Peyer's patch (tissue), 4 donors: Measurements from ENCODE around the gene EIF3I. TPM values are rescaled to one million over a fixed set of nuclear protein-coding genes. Genes with fewer than 3 reads are reported as not detected.
A peak's percentile ranks its signal among the peaks of the same experiment; 100 is the strongest.

Experiments used
- DNase-seq, 3 donors: peaks; one replicate each; pipeline ENCODE4 v3.0.0-alpha.2; 2017 to 2019
- H3K27ac ChIP-seq, 4 donors: fragments of 200-600 bp; sonication (generic); one replicate each; pipeline ENCODE4 v1.5.1; 2016 to 2019
- H3K27me3 ChIP-seq, 2 donors: fragments of 200-600 bp; sonication (generic); one replicate each; pipeline ENCODE4 v1.5.1; 2019
- H3K36me3 ChIP-seq, 3 donors: fragments of 200-600 bp; sonication (generic); one replicate each; pipeline ENCODE4 v1.5.1; 2016 to 2019
- H3K4me1 ChIP-seq, 4 donors: fragments of 200-600 bp; sonication (generic); one replicate each; pipeline ENCODE4 v1.5.1; 2016 to 2019
- H3K4me3 ChIP-seq, 4 donors: fragments of 200-600 bp; sonication (generic); 1 replicate in 3 of 4; 2 replicates in 1 of 4; pipeline ENCODE4 v1.5.1; 2016 to 2019; ENCODE audit warnings: mild to moderate bottlenecking in 1 of 4
- H3K9me3 ChIP-seq, 4 donors: fragments of 200-600 bp; sonication (generic); one replicate each; pipeline ENCODE4 v1.5.1; 2016 to 2019; ENCODE audit warnings: mild to moderate bottlenecking in 1 of 4
- POLR2A ChIP-seq, 2 donors: fragments of 450-650 bp; IDR thresholded peaks; one replicate each; pipeline ENCODE4 v1.5.1; 2017; ENCODE audit warnings: antibody characterized with exemption in 2 of 2, mild to moderate bottlenecking in 2 of 2, moderate library complexity in 2 of 2
- total RNA-seq, 4 donors: library from RNA; depleted of rRNA; stranded (reverse); fragments of >200 nt; gene quantifications; one replicate each; pipeline ENCODE4 v1.1.0, GENCODE V29; 2016
- TF ChIP-seq, protein P1 (sequence below), 6 experiments: fragments of 450-650 bp in 4 of 6; fragments of 200-600 bp in 2 of 6; sonication (generic) in 1 of 6; IDR thresholded peaks; one replicate each; pipeline ENCODE4 v1.5.1; 2017 to 2019; ENCODE audit warnings: antibody characterized with exemption in 6 of 6, mild to moderate bottlenecking in 3 of 6, moderate library complexity in 1 of 6

EIF3I gene
- total RNA-seq, 4 donors from 2014 or later, result 76.1 to 105 (median 84.7) TPM

DNA sequence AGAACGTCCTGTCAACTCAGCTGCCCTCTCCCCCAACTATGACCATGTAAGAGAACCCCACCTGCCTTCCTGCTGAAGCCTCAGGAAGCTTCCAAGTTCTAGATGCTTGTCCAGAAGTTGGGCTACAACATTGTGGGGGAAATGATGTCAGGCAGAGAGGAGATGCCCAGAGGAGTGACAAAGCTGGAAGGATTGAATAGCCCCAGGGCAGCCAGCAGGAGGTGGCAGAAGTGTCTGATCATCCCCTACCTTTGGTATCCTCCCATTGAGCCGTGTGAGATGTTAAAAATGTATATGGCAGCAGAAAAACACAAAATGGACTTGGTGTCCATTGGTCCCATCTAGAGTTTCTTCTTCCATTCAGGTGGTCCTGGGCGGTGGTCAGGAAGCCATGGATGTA lies 6.6 kb downstream of the EIF3I start:
- Histone ChIP-seq H3K9me3 (no peaks in the 10 kb centered on the region), H3K27me3 (no peaks in the 10 kb centered on the region), H3K27ac (no peak overlapping the region), H3K4me1 (peaks cover 0 to 3% (median 1%) of the 10 kb centered on the region in 4 donors), H3K36me3 (peaks cover 0 to 82% (median 0%) of the 10 kb centered on the region in 3 donors), H3K4me3 (no peak overlapping the region)
- TF ChIP-seq POLR2A (IDR thresholded peaks at IDR 0.05), result no peak
- TF ChIP-seq, protein P1, sequence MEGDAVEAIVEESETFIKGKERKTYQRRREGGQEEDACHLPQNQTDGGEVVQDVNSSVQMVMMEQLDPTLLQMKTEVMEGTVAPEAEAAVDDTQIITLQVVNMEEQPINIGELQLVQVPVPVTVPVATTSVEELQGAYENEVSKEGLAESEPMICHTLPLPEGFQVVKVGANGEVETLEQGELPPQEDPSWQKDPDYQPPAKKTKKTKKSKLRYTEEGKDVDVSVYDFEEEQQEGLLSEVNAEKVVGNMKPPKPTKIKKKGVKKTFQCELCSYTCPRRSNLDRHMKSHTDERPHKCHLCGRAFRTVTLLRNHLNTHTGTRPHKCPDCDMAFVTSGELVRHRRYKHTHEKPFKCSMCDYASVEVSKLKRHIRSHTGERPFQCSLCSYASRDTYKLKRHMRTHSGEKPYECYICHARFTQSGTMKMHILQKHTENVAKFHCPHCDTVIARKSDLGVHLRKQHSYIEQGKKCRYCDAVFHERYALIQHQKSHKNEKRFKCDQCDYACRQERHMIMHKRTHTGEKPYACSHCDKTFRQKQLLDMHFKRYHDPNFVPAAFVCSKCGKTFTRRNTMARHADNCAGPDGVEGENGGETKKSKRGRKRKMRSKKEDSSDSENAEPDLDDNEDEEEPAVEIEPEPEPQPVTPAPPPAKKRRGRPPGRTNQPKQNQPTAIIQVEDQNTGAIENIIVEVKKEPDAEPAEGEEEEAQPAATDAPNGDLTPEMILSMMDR (IDR thresholded peaks at IDR 0.05), result no peak
- DNase-seq, result no peak

DNA sequence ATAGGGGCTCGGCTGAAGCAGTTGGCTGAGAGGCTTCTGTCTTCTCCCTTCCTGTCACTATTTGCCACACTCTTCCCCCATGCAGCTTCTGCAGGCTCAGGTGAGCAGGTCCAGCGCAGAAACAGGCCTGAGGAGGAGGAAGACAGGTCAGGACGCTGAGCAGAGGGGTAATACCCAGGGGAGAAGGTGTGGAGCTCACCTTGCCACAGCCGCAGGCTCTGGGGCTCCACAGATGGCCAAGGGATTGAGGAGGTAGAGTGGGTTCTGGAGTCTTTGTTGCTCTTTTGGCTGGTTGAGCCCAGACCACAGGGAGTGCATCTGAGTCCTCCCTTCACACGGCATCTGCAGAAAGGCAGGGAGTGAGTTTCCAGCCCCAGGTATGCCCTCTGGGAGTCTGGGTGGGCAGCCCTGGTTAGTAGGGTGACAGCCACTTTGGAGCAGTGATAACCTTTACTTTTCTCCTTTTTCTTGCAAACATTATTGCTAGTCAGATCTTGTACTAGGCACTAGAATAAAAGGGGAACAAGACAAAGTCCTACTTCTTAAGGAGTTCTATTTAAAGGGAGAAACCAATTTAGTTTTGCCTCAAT lies 9.7 kb downstream of the EIF3I start:
- Histone ChIP-seq H3K4me1 (no peaks in the 10 kb centered on the region), H3K4me3 (no peak overlapping the region), H3K27ac (no peak overlapping the region), H3K9me3 (no peaks in the 10 kb centered on the region), H3K27me3 (no peaks in the 10 kb centered on the region), H3K36me3 (peaks cover 0 to 51% (median 0%) of the 10 kb centered on the region in 3 donors)
- DNase-seq, result no peak
- TF ChIP-seq POLR2A (IDR thresholded peaks at IDR 0.05), result no peak
- TF ChIP-seq, protein P1 (IDR thresholded peaks at IDR 0.05), result no peak

DNA sequence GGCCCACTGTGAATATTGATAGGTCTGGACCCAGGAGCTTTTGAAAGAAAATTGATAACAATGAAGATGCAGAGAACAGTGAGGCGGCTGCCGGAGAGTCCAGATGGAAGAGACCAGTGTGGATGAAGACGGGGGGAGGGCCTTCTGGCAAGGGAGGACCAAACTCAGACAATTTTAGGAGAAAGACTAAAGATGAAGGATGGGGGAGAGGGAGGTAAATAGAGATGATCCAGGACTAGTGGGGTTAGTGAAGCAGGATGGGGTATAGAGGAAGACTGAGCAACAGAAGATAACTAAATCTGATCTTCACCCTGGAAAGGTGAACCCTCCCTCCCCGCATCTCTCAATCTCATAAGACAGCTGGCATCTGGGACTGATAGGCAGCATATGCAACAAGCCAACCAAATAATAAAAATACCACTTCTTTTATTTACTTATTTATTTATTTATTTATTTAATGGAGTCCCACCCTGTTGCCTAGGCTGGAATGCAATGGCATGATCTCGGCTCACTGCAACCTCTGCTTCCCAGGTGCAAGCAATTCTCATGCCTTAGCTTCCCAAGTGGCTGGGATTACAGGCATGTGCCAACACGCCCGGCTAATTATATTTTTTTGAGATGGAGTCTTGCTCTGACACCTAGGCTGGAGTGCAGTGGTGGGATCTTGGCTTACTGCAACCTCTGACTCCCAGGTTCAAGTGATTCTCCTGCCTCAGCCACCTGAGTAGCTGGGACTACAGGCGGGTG lies 10.5 kb downstream of the EIF3I start:
- Histone ChIP-seq H3K27me3 (no peaks in the 10 kb centered on the region), H3K9me3 (no peaks in the 10 kb centered on the region), H3K36me3 (peaks cover 0 to 45% (median 0%) of the 10 kb centered on the region in 3 donors), H3K4me3 (no peak overlapping the region), H3K27ac (no peak overlapping the region), H3K4me1 (no peaks in the 10 kb centered on the region)
- DNase-seq, result no peak
- TF ChIP-seq POLR2A (IDR thresholded peaks at IDR 0.05), result no peak
- TF ChIP-seq, protein P1 (IDR thresholded peaks at IDR 0.05), result no peak

DNA sequence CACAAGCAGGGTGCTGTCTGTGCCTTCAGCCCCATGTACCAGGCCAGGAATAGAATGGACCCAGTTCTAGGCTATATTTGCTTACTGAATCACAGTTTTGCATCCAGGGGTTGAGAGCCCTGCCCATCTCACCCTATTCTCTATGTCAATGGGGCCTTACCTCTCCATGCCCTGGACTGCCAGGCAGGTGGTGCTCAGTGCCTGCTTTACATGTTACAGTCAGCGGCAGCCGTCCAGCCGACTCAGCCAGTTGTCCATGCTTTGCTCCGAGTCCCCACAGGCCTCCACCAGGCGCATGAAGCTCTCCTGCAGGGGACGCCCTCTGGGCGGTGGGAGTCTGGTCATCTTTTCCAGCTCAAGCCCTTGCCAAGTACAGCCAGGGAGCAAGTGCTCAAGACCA lies 12.6 kb downstream of the EIF3I start:
- TF ChIP-seq, protein P1 (IDR thresholded peaks at IDR 0.05), result no peak
- no peak for TF ChIP-seq POLR2A (IDR thresholded peaks at IDR 0.05)
- Histone ChIP-seq H3K9me3 (no peaks in the 10 kb centered on the region), H3K36me3 (peaks cover 0 to 24% (median 0%) of the 10 kb centered on the region in 3 donors), H3K4me1 (peaks cover 0 to 2% (median under 1%) of the 10 kb centered on the region in 4 donors), H3K27me3 (no peaks in the 10 kb centered on the region), H3K4me3 (no peak overlapping the region), H3K27ac (no peak overlapping the region)
- DNase-seq, result no peak

DNA sequence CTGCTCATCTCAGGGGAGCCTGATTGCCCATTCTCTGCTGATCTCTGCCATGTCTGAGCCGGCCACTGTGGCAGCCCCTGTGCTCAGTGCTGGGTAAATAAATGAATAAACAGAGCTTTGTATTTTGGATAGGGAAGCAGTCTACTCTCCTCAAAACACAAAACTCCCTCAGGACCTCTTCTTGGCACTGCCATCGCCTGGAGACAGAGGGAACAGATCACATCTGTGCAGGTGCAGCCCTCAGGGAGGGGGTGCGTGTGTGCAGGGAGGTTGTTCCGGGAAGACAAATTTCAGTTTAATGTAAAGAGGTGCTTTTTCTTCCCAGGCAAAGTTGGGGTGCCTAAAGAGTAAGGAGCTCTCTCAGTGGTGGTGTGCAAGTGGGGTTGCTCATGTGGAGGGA lies 17.1 kb downstream of the EIF3I start:
- Histone ChIP-seq H3K9me3 (no peaks in the 10 kb centered on the region), H3K36me3 (no peaks in the 10 kb centered on the region), H3K4me1 (peaks cover 0 to 30% (median 5%) of the 10 kb centered on the region in 4 donors), H3K27me3 (no peaks in the 10 kb centered on the region), H3K4me3 (no peak overlapping the region), H3K27ac (peak overlapping the region in 2 of 4 donors; percentile 81 to 88)
- no peak for TF ChIP-seq POLR2A (IDR thresholded peaks at IDR 0.05)
- TF ChIP-seq, protein P1 (IDR thresholded peaks at IDR 0.05), result no peak
- no peak for DNase-seq
